H1 (cell line): Measurements from ENCODE around the gene RAB40B. TPM values are rescaled to one million over a fixed set of nuclear protein-coding genes. Genes with fewer than 3 reads are reported as not detected.

Experiments
- ASH2L ChIP-seq: fragments of 200-600, 300-600 bp; sonication (generic); IDR thresholded peaks from one replicate; pipeline ENCODE4 v1.7.1; 2017; ENCODE audit warnings: low read length
- BCL11A ChIP-seq, 2 experiments: IDR thresholded peaks; one replicate each; pipeline ENCODE4 v1.6.1; 2011; ENCODE audit warnings: low read depth in 2 of 2, low read length in 2 of 2, mild to moderate bottlenecking in 2 of 2
- CBX5 ChIP-seq: fragments of 300-800, 300-1000 bp; sonication (generic); IDR thresholded peaks from 2 replicates; pipeline ENCODE4 v1.7.1; 2016; ENCODE audit warnings: antibody characterized with exemption, low read length, low read depth
- EGR1 ChIP-seq: IDR thresholded peaks from 2 replicates; pipeline ENCODE4 v1.6.1; 2011; ENCODE audit warnings: low read depth, low read length, borderline replicate concordance
- NRF1 ChIP-seq: IDR thresholded peaks from 2 replicates; pipeline ENCODE4 v1.6.1; 2011; ENCODE audit warnings: mild to moderate bottlenecking, low read depth, low read length, improper control_type of control experiment
- SIRT6 ChIP-seq: IDR thresholded peaks from one replicate; pipeline ENCODE4 v1.7.1; 2012; ENCODE audit warnings: low read length, inconsistent platforms
- SP2 ChIP-seq: IDR thresholded peaks from 2 replicates; pipeline ENCODE4 v1.6.1; 2012; ENCODE audit warnings: mild to moderate bottlenecking, low read length, inconsistent platforms
- SUZ12 ChIP-seq: fragments of 200-600 bp; sonication (generic); IDR thresholded peaks from 2 replicates; pipeline ENCODE4 v1.6.1; 2012; ENCODE audit warnings: mild to moderate bottlenecking, inconsistent platforms, low read length, moderate library complexity, mixed read lengths
- polyA plus RNA-seq, 7 experiments: library from polyadenylated mRNA; depleted of rRNA in 3 of 7; stranded (reverse) in 5 of 7; unstranded in 2 of 7; fragments of >200 nt in 5 of 7; fragments of 200-250 nt in 2 of 7; gene quantifications; 1 replicate in 5 of 7; 2 replicates in 1 of 7; 4 replicates in 1 of 7; pipeline versions ENCODE4 v1.2.1 to v1.2.3, GENCODE V29; 2011 to 2013; ENCODE audit warnings: missing spikeins in 2 of 7, mixed read lengths in 2 of 7
- total RNA-seq: library from RNA; stranded (reverse); fragmentation: NEBNext Ultra II Directional; extraction: Animal tissue kit (Norgen Biotek cat#: 25700); gene quantifications from 2 replicates; pipeline ENCODE4 v1.2.1, GENCODE V29; 2021
- TF ChIP-seq, protein P1 (sequence below): IDR thresholded peaks from 2 replicates; pipeline ENCODE4 v1.6.1; 2011; ENCODE audit warnings: low read length, improper control_type of control experiment

RAB40B gene
- total and polyA plus RNA-seq, 2 of the 8 experiments (the other 6 are each of a cell fraction or from before 2014, with no cell fraction given): 3.1 to 4.6 TPM

DNA sequence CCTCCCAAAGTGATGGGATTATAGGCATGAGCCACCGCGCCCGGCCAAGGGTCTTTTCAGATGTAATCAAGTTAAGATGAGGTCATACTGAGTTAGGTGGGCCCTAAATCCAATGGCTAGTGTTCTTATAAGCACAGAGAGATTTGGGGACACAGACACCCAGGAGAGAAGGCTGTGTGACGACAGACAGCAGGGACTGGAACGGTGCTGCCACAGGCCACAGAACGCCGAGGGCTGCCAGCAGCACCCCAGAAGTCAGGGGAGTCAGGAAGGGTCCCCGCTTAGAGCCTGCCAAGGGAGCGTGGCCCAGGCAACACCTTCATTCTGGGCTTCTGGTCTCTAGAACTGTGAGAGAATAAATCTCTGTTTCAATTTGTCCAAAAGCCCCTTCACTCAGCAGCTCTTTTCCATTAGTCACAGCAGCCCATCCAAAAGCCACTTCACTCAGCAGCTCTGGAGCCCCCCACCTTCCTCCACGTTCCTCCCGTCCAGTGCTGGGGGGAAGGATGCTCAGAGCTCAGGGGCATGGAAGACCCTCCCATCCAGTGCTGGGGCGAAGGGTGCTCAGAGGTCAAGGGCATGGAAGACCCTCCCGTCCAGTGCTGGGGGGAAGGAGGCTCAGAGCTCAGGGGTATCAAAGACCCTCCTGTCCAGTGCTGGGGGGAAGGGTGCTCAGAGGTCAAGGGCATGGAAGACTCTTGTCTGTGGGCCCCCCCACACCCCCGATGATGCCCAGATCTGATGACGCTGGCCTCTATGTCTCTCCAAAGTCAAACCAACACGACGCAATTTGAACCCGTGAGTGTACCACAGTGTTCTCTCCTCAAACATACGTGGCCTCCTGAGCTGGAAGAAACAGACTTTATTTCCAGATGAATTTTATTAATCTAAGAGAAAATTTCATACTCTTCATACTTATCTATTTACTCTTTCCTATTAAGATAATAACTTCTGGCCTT lies 11.9 kb downstream of the RAB40B start (continued):
- TF ChIP-seq CBX5 (no peak), NRF1 (no peak), BCL11A (IDR thresholded peaks at IDR 0.05; ENCODE audit: low read depth in 2 of 2, low read length in 2 of 2) (no peak), SUZ12 (no peak), EGR1 (no peak), ASH2L (no peak), SIRT6 (no peak), SP2 (no peak)
- TF ChIP-seq, protein P1, sequence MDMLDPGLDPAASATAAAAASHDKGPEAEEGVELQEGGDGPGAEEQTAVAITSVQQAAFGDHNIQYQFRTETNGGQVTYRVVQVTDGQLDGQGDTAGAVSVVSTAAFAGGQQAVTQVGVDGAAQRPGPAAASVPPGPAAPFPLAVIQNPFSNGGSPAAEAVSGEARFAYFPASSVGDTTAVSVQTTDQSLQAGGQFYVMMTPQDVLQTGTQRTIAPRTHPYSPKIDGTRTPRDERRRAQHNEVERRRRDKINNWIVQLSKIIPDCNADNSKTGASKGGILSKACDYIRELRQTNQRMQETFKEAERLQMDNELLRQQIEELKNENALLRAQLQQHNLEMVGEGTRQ: no peak
